ENCODE results near the gene CNIH1. TPM values are rescaled to one million over a fixed set of nuclear protein-coding genes. Genes with fewer than 3 reads are reported as not detected.
"Not testable (repeated sequence)": the region's sequence is repeated elsewhere in the genome, so short reads cannot be mapped to it uniquely, and the experiment has no call there.

CNIH1 gene
- total RNA-seq, 4 donors from 2014 or later, result 48.9 to 137 (median 99.3) TPM

DNA sequence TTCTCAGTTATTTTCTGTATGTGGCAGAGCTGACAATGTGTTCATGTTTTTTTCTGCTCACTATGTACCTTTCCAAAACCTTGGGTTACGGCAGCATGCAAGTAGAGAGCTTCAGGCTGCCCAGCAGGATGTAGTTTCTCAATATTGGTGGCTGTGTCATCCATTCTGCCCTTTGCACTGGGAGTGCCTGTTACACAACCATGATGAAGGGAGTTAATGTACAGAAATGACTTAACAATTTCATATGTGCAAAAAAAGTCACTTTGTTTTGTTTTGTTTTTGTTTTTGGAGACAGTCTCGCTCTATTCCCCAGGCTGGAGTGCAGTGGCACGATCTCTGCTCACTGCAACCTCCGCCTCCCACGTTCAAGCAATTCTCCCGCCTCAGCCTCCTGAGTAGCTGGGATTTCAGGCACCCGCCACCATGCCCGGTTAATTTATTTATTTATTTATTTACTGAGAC is 6.1 kb upstream of the CNIH1 start:
- Histone ChIP-seq H3K9me3 (no peaks in the 10 kb centered on the region), H3K36me3 (no peaks in the 10 kb centered on the region), H3K4me1 (peaks cover 37% of the 10 kb centered on the region), H3K4me3 (no peak overlapping the region), H3K27me3 (no peaks in the 10 kb centered on the region), H3K27ac (no peak overlapping the region)
- DNase-seq (ENCODE audit: low spot score in 2 of 2), result no peak
- WGBS, result 93% methylated on average over 8 of the region's 8 CpGs
- TF ChIP-seq POLR2A (IDR thresholded peaks at IDR 0.05) (no peak), EP300 (IDR thresholded peaks at IDR 0.05) (no peak), CTCF (IDR thresholded peaks at IDR 0.05) (no peak), POLR2AphosphoS5 (IDR thresholded peaks at IDR 0.05) (no peak)

GRCh38 chr14:54446161-54446693 is 5.1 kb upstream of the CNIH1 start:
- no peak overlapping the region for H3K27ac ChIP-seq
- H3K36me3 ChIP-seq, result no peaks in the 10 kb centered on the region
- H3K4me1 ChIP-seq, result peaks cover 46% of the 10 kb centered on the region
- no peaks in the 10 kb centered on the region for H3K9me3 ChIP-seq
- no peaks in the 10 kb centered on the region for H3K27me3 ChIP-seq
- no peak for DNase-seq (ENCODE audit: low spot score in 2 of 2)
- no peak for TF ChIP-seq POLR2A (IDR thresholded peaks at IDR 0.05)
- no peak for TF ChIP-seq POLR2AphosphoS5 (IDR thresholded peaks at IDR 0.05)
- TF ChIP-seq CTCF (IDR thresholded peaks at IDR 0.05), result no peak
- no peak for TF ChIP-seq EP300 (IDR thresholded peaks at IDR 0.05)
- H3K4me3 ChIP-seq, result no peak overlapping the region
- WGBS, result 26% methylated on average over 5 of the region's 5 CpGs

- no peaks in the 10 kb centered on the region for H3K27me3 ChIP-seq
- no peaks in the 10 kb centered on the region for H3K9me3 ChIP-seq
- no peaks in the 10 kb centered on the region for H3K36me3 ChIP-seq
- DNase-seq (ENCODE audit: low spot score in 2 of 2), result no peak
- H3K4me3 ChIP-seq, result no peak overlapping the region
- WGBS, result 53% methylated on average over 7 of the region's 7 CpGs
- no peak overlapping the region for H3K27ac ChIP-seq
- no peak for TF ChIP-seq CTCF (IDR thresholded peaks at IDR 0.05)
- TF ChIP-seq POLR2AphosphoS5 (IDR thresholded peaks at IDR 0.05), result no peak
- TF ChIP-seq EP300 (IDR thresholded peaks at IDR 0.05), result no peak
- TF ChIP-seq POLR2A (IDR thresholded peaks at IDR 0.05), result no peak
- peaks cover 46% of the 10 kb centered on the region for H3K4me1 ChIP-seq
These were observed 3.5 kb upstream of the CNIH1 start for GRCh38 chr14:54444681-54445080.

DNA sequence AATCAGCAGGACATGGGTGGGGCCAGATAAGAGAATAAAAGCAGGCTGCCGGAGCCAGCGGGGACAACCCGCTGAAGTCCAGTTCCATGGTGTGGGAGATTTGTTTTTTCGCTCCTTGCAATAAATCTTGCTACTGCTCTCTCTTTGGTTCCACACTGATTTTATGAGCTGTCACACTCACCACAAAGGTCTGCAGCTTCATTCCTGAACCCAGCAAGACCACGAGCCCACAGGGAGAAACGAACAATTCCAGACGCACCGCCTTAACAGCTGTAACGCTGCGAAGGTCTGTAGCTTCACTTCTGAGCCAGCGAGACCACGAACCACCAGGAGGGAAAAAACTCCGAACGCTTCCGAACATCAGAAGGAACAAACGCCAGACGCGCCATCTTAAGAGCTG is 2.8 kb upstream of the CNIH1 start:
- no peak overlapping the region for H3K27ac ChIP-seq
- WGBS, result 82% methylated on average over 18 of the region's 18 CpGs

GRCh38 chr14:54442961-54443360 is 1.8 kb upstream of the CNIH1 start:
- not testable (repeated sequence) for H3K27me3 ChIP-seq; H3K36me3 ChIP-seq; H3K4me3 ChIP-seq; H3K9me3 ChIP-seq; H3K27ac ChIP-seq; DNase-seq (ENCODE audit: low spot score in 2 of 2)
- H3K4me1 ChIP-seq, result peaks cover 47% of the 10 kb centered on the region
- WGBS, result 96% methylated on average over 8 of the region's 23 CpGs

More for the DNA sequence above, 2.8 kb upstream of the CNIH1 start:
- TF ChIP-seq POLR2A (IDR thresholded peaks at IDR 0.05) (no peak), POLR2AphosphoS5 (IDR thresholded peaks at IDR 0.05) (no peak)
- DNase-seq (ENCODE audit: low spot score in 2 of 2), result no peak
- Histone ChIP-seq H3K9me3 (no peaks in the 10 kb centered on the region), H3K4me3 (no peak overlapping the region), H3K4me1 (peaks cover 47% of the 10 kb centered on the region), H3K36me3 (no peaks in the 10 kb centered on the region), H3K27me3 (no peaks in the 10 kb centered on the region)

- Histone ChIP-seq H3K36me3 (no peaks in the 10 kb centered on the region), H3K4me1 (peaks cover 40% of the 10 kb centered on the region), H3K4me3 (peak overlapping the region; percentile 87), H3K27ac (peak overlapping the region; percentile 98), H3K27me3 (no peaks in the 10 kb centered on the region), H3K9me3 (no peaks in the 10 kb centered on the region)
- 0% methylated on average over 5 of the region's 5 CpGs for WGBS
- TF ChIP-seq POLR2AphosphoS5 (IDR thresholded peaks at IDR 0.05) (no peak), EP300 (IDR thresholded peaks at IDR 0.05) (no peak), POLR2A (IDR thresholded peaks at IDR 0.05) (no peak), CTCF (IDR thresholded peaks at IDR 0.05) (no peak)
- DNase-seq (ENCODE audit: low spot score in 2 of 2), result no peak
These were observed 700 bp downstream of the CNIH1 start for GRCh38 chr14:54440476-54440872.

Measured in suprapubic skin (tissue), 4 donors.